Measurements from ENCODE around the gene GIMAP6.

DNA sequence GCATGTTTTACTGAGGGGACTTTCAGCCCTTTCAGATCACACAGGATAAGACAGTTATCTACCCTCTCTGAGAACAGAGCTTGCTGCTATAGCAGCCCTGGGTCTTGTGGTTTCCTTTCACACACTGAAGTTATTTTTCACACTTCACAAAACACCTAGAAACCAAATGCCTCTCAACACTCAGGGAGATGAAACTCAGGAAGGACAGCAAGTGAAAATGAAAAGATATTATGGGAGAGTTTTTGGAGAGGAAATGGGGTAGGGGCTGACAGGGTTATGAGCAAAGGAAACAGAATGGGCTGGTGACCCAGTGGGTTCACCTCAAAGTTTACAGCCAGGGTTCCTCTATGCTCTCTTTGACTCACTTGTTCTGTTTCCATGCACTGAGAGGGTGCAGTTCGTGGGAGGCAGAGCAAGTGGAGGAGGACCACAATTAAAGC is 36.3 kb upstream of the GIMAP6 start:
- no peak for TF ChIP-seq EZH2phosphoT487 (conservative IDR thresholded peaks at IDR 0.05; ENCODE audit: low read length)
- TF ChIP-seq, protein P1, sequence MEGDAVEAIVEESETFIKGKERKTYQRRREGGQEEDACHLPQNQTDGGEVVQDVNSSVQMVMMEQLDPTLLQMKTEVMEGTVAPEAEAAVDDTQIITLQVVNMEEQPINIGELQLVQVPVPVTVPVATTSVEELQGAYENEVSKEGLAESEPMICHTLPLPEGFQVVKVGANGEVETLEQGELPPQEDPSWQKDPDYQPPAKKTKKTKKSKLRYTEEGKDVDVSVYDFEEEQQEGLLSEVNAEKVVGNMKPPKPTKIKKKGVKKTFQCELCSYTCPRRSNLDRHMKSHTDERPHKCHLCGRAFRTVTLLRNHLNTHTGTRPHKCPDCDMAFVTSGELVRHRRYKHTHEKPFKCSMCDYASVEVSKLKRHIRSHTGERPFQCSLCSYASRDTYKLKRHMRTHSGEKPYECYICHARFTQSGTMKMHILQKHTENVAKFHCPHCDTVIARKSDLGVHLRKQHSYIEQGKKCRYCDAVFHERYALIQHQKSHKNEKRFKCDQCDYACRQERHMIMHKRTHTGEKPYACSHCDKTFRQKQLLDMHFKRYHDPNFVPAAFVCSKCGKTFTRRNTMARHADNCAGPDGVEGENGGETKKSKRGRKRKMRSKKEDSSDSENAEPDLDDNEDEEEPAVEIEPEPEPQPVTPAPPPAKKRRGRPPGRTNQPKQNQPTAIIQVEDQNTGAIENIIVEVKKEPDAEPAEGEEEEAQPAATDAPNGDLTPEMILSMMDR (IDR thresholded peaks at IDR 0.05; ENCODE audit: insufficient read depth, low read length, poor library complexity, severe bottlenecking): no peak

All from SU-DHL-6 (cell line).